WTC11 (cell line): ENCODE results near the gene GPRC5C. TPM values are rescaled to one million over a fixed set of nuclear protein-coding genes. Genes with fewer than 3 reads are reported as not detected.

Experiments used
- ATAC-seq: fragments of 200-7000 bp; cut with Tn5 transposase; 2 replicates; pipeline ENCODE4 v1.10.0; 2021; ENCODE audit warnings: mild to moderate bottlenecking, moderate library complexity
- CTCF ChIA-PET: fragments of 300-600 bp; sonication (Branson Sonifier 250); formaldehyde crosslinking; loops from one replicate; lab custom pipeline; 2021; ENCODE audit warnings: antibody characterized with exemption; lab: Charles Lee
- POLR2A ChIA-PET: fragments of 350-600 bp; sonication (Branson Sonifier 250); formaldehyde crosslinking; loops from one replicate; lab custom pipeline; 2021; ENCODE audit warnings: antibody characterized with exemption; lab: Charles Lee
- DNase-seq: peaks from one replicate; pipeline ENCODE4 v3.0.0; 2021; ENCODE audit warnings: low spot score
- H3K27ac Mint-ChIP-seq: 2 replicates; pipeline ENCODE4 v1.8.0; 2021; ENCODE audit warnings: mixed read lengths
- H3K27me3 Mint-ChIP-seq: 2 replicates; pipeline ENCODE4 v1.8.0; 2021; ENCODE audit warnings: low read depth, mild to moderate bottlenecking, moderate library complexity, mixed read lengths
- H3K36me3 Mint-ChIP-seq: 2 replicates; pipeline ENCODE4 v1.8.0; 2021; ENCODE audit warnings: mixed read lengths
- H3K4me1 Mint-ChIP-seq: 2 replicates; pipeline ENCODE4 v1.8.0; 2022; ENCODE audit warnings: mixed read lengths
- H3K4me3 Mint-ChIP-seq: 2 replicates; pipeline ENCODE4 v1.8.0; 2021; ENCODE audit warnings: mild to moderate bottlenecking, moderate library complexity, mixed read lengths
- H3K9me3 Mint-ChIP-seq: 2 replicates; pipeline ENCODE4 v1.8.0; 2021; ENCODE audit warnings: mixed read lengths
- ARID4B ChIP-seq: sonication (generic); formaldehyde crosslinking; IDR thresholded peaks from 2 replicates; pipeline ENCODE4 v1.8.0; 2023; ENCODE audit warnings: missing genetic modification reagents, mild to moderate bottlenecking, borderline replicate concordance
- ATF1 ChIP-seq: sonication (generic); formaldehyde crosslinking; IDR thresholded peaks from 2 replicates; pipeline ENCODE4 v1.8.1; 2023; ENCODE audit warnings: mild to moderate bottlenecking, moderate library complexity, missing genetic modification reagents
- CBFB ChIP-seq: sonication (generic); formaldehyde crosslinking; IDR thresholded peaks from 2 replicates; pipeline ENCODE4 v1.8.1; 2022; ENCODE audit warnings: mild to moderate bottlenecking, low read depth, missing genetic modification reagents
- FOXP4 ChIP-seq: sonication (generic); formaldehyde crosslinking; IDR thresholded peaks from 2 replicates; pipeline ENCODE4 v1.8.0; 2022; ENCODE audit warnings: mild to moderate bottlenecking, missing genetic modification reagents
- GTF2I ChIP-seq: fragments of 250-450 bp; sonication (Bioruptor Pico); conservative IDR thresholded peaks from 2 replicates; pipeline ENCODE4 v1.4.0; 2021; ENCODE audit warnings: mild to moderate bottlenecking
- HMGXB4 ChIP-seq: sonication (generic); formaldehyde crosslinking; IDR thresholded peaks from 2 replicates; pipeline ENCODE4 v1.8.1; 2023; ENCODE audit warnings: mild to moderate bottlenecking, moderate library complexity, missing genetic modification reagents
- IRF2 ChIP-seq: sonication (generic); formaldehyde crosslinking; IDR thresholded peaks from 2 replicates; pipeline ENCODE4 v1.8.0; 2022; ENCODE audit warnings: low read depth, missing genetic modification reagents, borderline replicate concordance
- MAX ChIP-seq: sonication (generic); formaldehyde crosslinking; IDR thresholded peaks from 2 replicates; pipeline ENCODE4 v1.8.0; 2022; ENCODE audit warnings: mild to moderate bottlenecking, missing genetic modification reagents
- NR2C2 ChIP-seq: sonication (generic); formaldehyde crosslinking; IDR thresholded peaks from 2 replicates; pipeline ENCODE4 v1.8.0; 2022; ENCODE audit warnings: mild to moderate bottlenecking, missing genetic modification reagents
- PRRX2 ChIP-seq: fragments of 250-450 bp; sonication (Bioruptor Pico); IDR thresholded peaks from 2 replicates; pipeline ENCODE4 v1.8.0; 2021; ENCODE audit warnings: mild to moderate bottlenecking
- SMAD3 ChIP-seq: sonication (generic); formaldehyde crosslinking; IDR thresholded peaks from 2 replicates; pipeline ENCODE4 v1.8.0; 2022; ENCODE audit warnings: missing genetic modification reagents, mild to moderate bottlenecking, borderline replicate concordance
- SP1 ChIP-seq: sonication (generic); formaldehyde crosslinking; conservative IDR thresholded peaks from 2 replicates; pipeline ENCODE4 v1.8.1; 2022; ENCODE audit warnings: missing genetic modification reagents
- STAT6 ChIP-seq: sonication (generic); formaldehyde crosslinking; conservative IDR thresholded peaks from 2 replicates; pipeline ENCODE4 v1.8.1; 2023; ENCODE audit warnings: mild to moderate bottlenecking, low read depth, missing genetic modification reagents, moderate library complexity
- TP53 ChIP-seq: sonication (generic); formaldehyde crosslinking; IDR thresholded peaks from 2 replicates; pipeline ENCODE4 v1.8.1; 2023; ENCODE audit warnings: mild to moderate bottlenecking, missing genetic modification reagents
- ZNF317 ChIP-seq: sonication (generic); formaldehyde crosslinking; IDR thresholded peaks from 2 replicates; pipeline ENCODE4 v1.8.1; 2023; ENCODE audit warnings: low read depth, mild to moderate bottlenecking, moderate library complexity, missing genetic modification reagents, borderline replicate concordance
- ZNF425 ChIP-seq: fragments of 250-450 bp; sonication (Bioruptor Pico); conservative IDR thresholded peaks from 2 replicates; pipeline ENCODE4 v1.9.0; 2021; ENCODE audit warnings: mild to moderate bottlenecking
- ZNF671 ChIP-seq: fragments of 250-450 bp; sonication (Bioruptor Pico); IDR thresholded peaks from 2 replicates; pipeline ENCODE4 v1.8.0; 2021; ENCODE audit warnings: mild to moderate bottlenecking
- ZSCAN18 ChIP-seq: fragments of 250-450 bp; sonication (Bioruptor Pico); IDR thresholded peaks from 2 replicates; pipeline ENCODE4 v2.1.2; 2022; ENCODE audit warnings: mild to moderate bottlenecking, moderate library complexity
- total RNA-seq: library from RNA; stranded (reverse); gene quantifications from 3 replicates; pipeline ENCODE4 v1.2.3, GENCODE V29; 2021

The GPRC5C gene
- total RNA-seq, 1 experiment from 2014 or later: 19.6 TPM

GRCh38 chr17:74441537-74441936 is 9.6 kb downstream of the GPRC5C start:
- ATAC-seq (no peak), DNase-seq (no peak)
- no peaks in the 10 kb centered on the region for H3K27me3 Mint-ChIP-seq
- TF ChIP-seq ZNF671 (CRISPR knock-in tag) (no peak), ZSCAN18 (CRISPR knock-in tag) (no peak), SP1 (no peak), STAT6 (CRISPR knock-in tag) (no peak), ATF1 (CRISPR knock-in tag) (no peak), ZNF425 (CRISPR knock-in tag) (no peak), GTF2I (CRISPR knock-in tag) (no peak), TP53 (CRISPR knock-in tag) (no peak), FOXP4 (CRISPR knock-in tag) (no peak)
- H3K36me3 Mint-ChIP-seq: peaks cover 7% of the 10 kb centered on the region; the same call in 1 of the 2 replicates
- H3K9me3 Mint-ChIP-seq: peaks cover 3% of the 10 kb centered on the region
- ChIA-PET CTCF (interaction anchor here (1.2 to 5.8 kb wide), 2 partner anchors 16 to 61 kb away, joined by 4 to 36 read pairs; no protein-coding TSS in a partner anchor), POLR2A (interaction anchor here (0.7 kb wide), 1 partner anchor 14 kb away, joined by 3 read pairs; no protein-coding TSS in a partner anchor)
- peaks cover 23% of the 10 kb centered on the region for H3K4me1 Mint-ChIP-seq
- no peak overlapping the region for H3K27ac Mint-ChIP-seq
- no peak overlapping the region for H3K4me3 Mint-ChIP-seq

GRCh38 chr17:74442291-74442669 is 10.4 kb downstream of the GPRC5C start:
- POLR2A ChIA-PET: no interaction called here
- no peak overlapping the region for H3K4me3 Mint-ChIP-seq
- H3K9me3 Mint-ChIP-seq: peaks cover 3% of the 10 kb centered on the region
- peak overlapping the region; percentile 68; the same call in 1 of the 2 replicates for H3K27ac Mint-ChIP-seq
- CTCF ChIA-PET: interaction anchor here (1.2 to 5.8 kb wide), 2 partner anchors 15 to 62 kb away, joined by 4 to 36 read pairs; no protein-coding TSS in a partner anchor
- H3K27me3 Mint-ChIP-seq: no peaks in the 10 kb centered on the region
- no peak for DNase-seq
- H3K36me3 Mint-ChIP-seq: peaks cover 7% of the 10 kb centered on the region; the same call in 1 of the 2 replicates
- ATAC-seq: peak; percentile 31
- H3K4me1 Mint-ChIP-seq: peaks cover 25% of the 10 kb centered on the region
- TF ChIP-seq NR2C2 (CRISPR knock-in tag) (no peak), ZNF317 (CRISPR knock-in tag) (no peak), IRF2 (no peak), ARID4B (CRISPR knock-in tag) (no peak), ZSCAN18 (CRISPR knock-in tag) (no peak), CBFB (CRISPR knock-in tag) (no peak), SMAD3 (CRISPR knock-in tag) (no peak), HMGXB4 (CRISPR knock-in tag) (no peak), PRRX2 (CRISPR knock-in tag) (no peak), MAX (no peak)
